ENCODE data around the gene AUTS2.
"Not testable (repeated sequence)": the region's sequence is repeated elsewhere in the genome, so short reads cannot be mapped to it uniquely, and the experiment has no call there.

The AUTS2 gene

GRCh38 chr7:70591643-70592042, 993.4 kb downstream of the AUTS2 start:
- H3K4me3 ChIP-seq (ENCODE audit: low read depth, low read length): no peak overlapping the region
- no peak for TF ChIP-seq CTCF (IDR thresholded peaks at IDR 0.05; ENCODE audit: low read depth, low read length, missing control alignments)
- in situ Hi-C loops (cut with HindIII; ENCODE audit: low sequenced_read_pairs): loop anchor here (5.0 kb wide), 1 partner anchor 49 kb away; no protein-coding TSS in a partner anchor
- DNase-seq (ENCODE audit: low read depth): no peak

GRCh38 chr7:70592171-70592570, 993.9 kb downstream of the AUTS2 start:
- in situ Hi-C loops (cut with HindIII; ENCODE audit: low sequenced_read_pairs): loop anchor here (5.0 kb wide), 1 partner anchor 50 kb away; no protein-coding TSS in a partner anchor
- H3K4me3 ChIP-seq (ENCODE audit: low read depth, low read length): no peak overlapping the region
- DNase-seq (ENCODE audit: low read depth): no peak
- TF ChIP-seq CTCF (IDR thresholded peaks at IDR 0.05; ENCODE audit: low read depth, low read length, missing control alignments): no peak

- in situ Hi-C loops (cut with HindIII; ENCODE audit: low sequenced_read_pairs): loop anchor here (5.0 kb wide), 1 partner anchor 52 kb away; no protein-coding TSS in a partner anchor
- DNase-seq (ENCODE audit: low read depth): no peak
- no peak for TF ChIP-seq CTCF (IDR thresholded peaks at IDR 0.05; ENCODE audit: low read depth, low read length, missing control alignments)
- no peak overlapping the region for H3K4me3 ChIP-seq (ENCODE audit: low read depth, low read length)
These were observed 995.9 kb downstream of the AUTS2 start for GRCh38 chr7:70594170-70594569.

- in situ Hi-C loops (cut with HindIII; ENCODE audit: low sequenced_read_pairs): loop anchor here (5.0 kb wide), 1 partner anchor 53 kb away; no protein-coding TSS in a partner anchor
- not testable (repeated sequence) for H3K4me3 ChIP-seq (ENCODE audit: low read depth, low read length); DNase-seq (ENCODE audit: low read depth)
These were observed 996.6 kb downstream of the AUTS2 start for GRCh38 chr7:70594885-70595284.

GRCh38 chr7:70595370-70595754, 997.1 kb downstream of the AUTS2 start:
- no peak for TF ChIP-seq CTCF (IDR thresholded peaks at IDR 0.05; ENCODE audit: low read depth, low read length, missing control alignments)
- in situ Hi-C loops (cut with HindIII; ENCODE audit: low sequenced_read_pairs): no loop called here
- DNase-seq (ENCODE audit: low read depth): no peak
- peak overlapping the region; percentile 40 for H3K4me3 ChIP-seq (ENCODE audit: low read depth, low read length)

- DNase-seq (ENCODE audit: low read depth): no peak
- in situ Hi-C loops (cut with HindIII; ENCODE audit: low sequenced_read_pairs): no loop called here
- H3K4me3 ChIP-seq (ENCODE audit: low read depth, low read length): peak overlapping the region; percentile 40
- TF ChIP-seq CTCF (IDR thresholded peaks at IDR 0.05; ENCODE audit: low read depth, low read length, missing control alignments): no peak
These were observed 997.7 kb downstream of the AUTS2 start for GRCh38 chr7:70595755-70596597.

GRCh38 chr7:70596598-70596913, 998.3 kb downstream of the AUTS2 start:
- no peak for DNase-seq (ENCODE audit: low read depth)
- in situ Hi-C loops (cut with HindIII; ENCODE audit: low sequenced_read_pairs): no loop called here
- H3K4me3 ChIP-seq (ENCODE audit: low read depth, low read length): peak overlapping the region; percentile 40
- TF ChIP-seq CTCF (IDR thresholded peaks at IDR 0.05; ENCODE audit: low read depth, low read length, missing control alignments): no peak
